GM19238 (cell line): Measurements from ENCODE around the gene PDE10A.

Experiments used
- DNase-seq: peaks from one replicate; pipeline ENCODE4 v3.0.0; 2011; ENCODE audit warnings: low spot score; ENCODE audit not compliant: insufficient read length

PDE10A gene

GRCh38 chr6:165417278-165417865 lies 245.7 kb downstream of the PDE10A start:
- DNase-seq, result no peak

GRCh38 chr6:165404697-165405096 lies 258.3 kb downstream of the PDE10A start:
- DNase-seq, result no peak

- no peak for DNase-seq
These were observed 258.7 kb downstream of the PDE10A start for GRCh38 chr6:165404296-165404695.

- no peak for DNase-seq
These were observed 259.9 kb downstream of the PDE10A start for GRCh38 chr6:165403006-165403595.

GRCh38 chr6:165401092-165401491 lies 261.9 kb downstream of the PDE10A start:
- no peak for DNase-seq

- DNase-seq, result no peak
These were observed 272.6 kb downstream of the PDE10A start for GRCh38 chr6:165390475-165390874.

- DNase-seq, result no peak
These were observed 273.5 kb downstream of the PDE10A start for GRCh38 chr6:165389534-165389933.

GRCh38 chr6:165383323-165383722 lies 279.7 kb downstream of the PDE10A start:
- no peak for DNase-seq

GRCh38 chr6:165376100-165376499 lies 286.9 kb downstream of the PDE10A start:
- no peak for DNase-seq

GRCh38 chr6:165365371-165365770 lies 297.7 kb downstream of the PDE10A start:
- no peak for DNase-seq

- no peak for DNase-seq
These were observed 317.3 kb downstream of the PDE10A start for GRCh38 chr6:165345700-165346099.

GRCh38 chr6:165340532-165340931 lies 322.5 kb downstream of the PDE10A start:
- no peak for DNase-seq

- DNase-seq, result no peak
These were observed 337.4 kb downstream of the PDE10A start for GRCh38 chr6:165325609-165326008.

- DNase-seq, result no peak
These were observed 341.4 kb downstream of the PDE10A start for GRCh38 chr6:165321555-165322145.

- DNase-seq, result no peak
These were observed 341.9 kb downstream of the PDE10A start for GRCh38 chr6:165321150-165321549.

- no peak for DNase-seq
These were observed 345.3 kb downstream of the PDE10A start for GRCh38 chr6:165317723-165318122.

GRCh38 chr6:165308926-165309731 lies 353.9 kb downstream of the PDE10A start, which contains the start of gene C6orf118:
TSS of gene C6orf118 (minus strand) at chr6:165309605. CDS start at chr6:165309586, 19 bp downstream.
- no peak for DNase-seq

GRCh38 chr6:165306955-165307354 lies 356.1 kb downstream of the PDE10A start:
- DNase-seq, result no peak

GRCh38 chr6:165301372-165302246 lies 361.4 kb downstream of the PDE10A start:
- no peak for DNase-seq

GRCh38 chr6:165300422-165300936 lies 362.6 kb downstream of the PDE10A start:
- no peak for DNase-seq

GRCh38 chr6:165298875-165299274 lies 364.2 kb downstream of the PDE10A start:
- no peak for DNase-seq
